ENCODE data around the gene MEGF6. TPM values are rescaled to one million over a fixed set of nuclear protein-coding genes. Genes with fewer than 3 reads are reported as not detected.

Gene MEGF6
- total and polyA plus RNA-seq, 2 donors (not counting 3 experiments of a cell fraction or from before 2014, with no cell fraction given), result 22.5 to 63.7 TPM

- H3K4me1 ChIP-seq (ENCODE audit: control insufficient read depth, extremely low read depth, insufficient read depth, low read length), result peaks cover 4% of the 10 kb centered on the region
- no peak overlapping the region for H3K9ac ChIP-seq (replicated peaks; ENCODE audit: extremely low read depth, insufficient read depth, low read length)
- no peaks in the 10 kb centered on the region for H3K27me3 ChIP-seq (ENCODE audit: control insufficient read depth in 2 of 2, insufficient read depth in 2 of 2, low read length in 2 of 2)
- no peaks in the 10 kb centered on the region for H3K9me3 ChIP-seq (replicated peaks; ENCODE audit: control insufficient read depth, insufficient read depth, low read length)
- no peak overlapping the region for H2AFZ ChIP-seq (ENCODE audit: low read depth, low read length)
- peak; percentile 35 for DNase-seq (ENCODE audit: low read depth, low spot score)
- FAIRE-seq, result no peak
- dilution Hi-C loops (cut with MboI; ENCODE audit: extremely low pct_ligation_motif_present, low sequenced_read_pairs), result no loop called here
- no peak for TF ChIP-seq EZH2 (IDR thresholded peaks at IDR 0.05; ENCODE audit: borderline replicate concordance, low read depth, low read length, severe bottlenecking)
- TF ChIP-seq CTCF (IDR thresholded peaks at IDR 0.05; ENCODE audit: extremely low read depth in 1 of 2, insufficient read depth in 1 of 2, low read depth in 1 of 2, low read length in 2 of 2), result peak; percentile 16 to 47
- no peak for TF ChIP-seq POLR2AphosphoS5 (IDR thresholded peaks at IDR 0.05; ENCODE audit: insufficient read depth, low read depth, low read length)
- TF ChIP-seq FOS (IDR thresholded peaks at IDR 0.05; ENCODE audit: borderline replicate concordance, insufficient read depth, low read length), result no peak
- no peak for TF ChIP-seq MAX (IDR thresholded peaks at IDR 0.05; ENCODE audit: insufficient read depth, insufficient read length)
- TF ChIP-seq JUN (IDR thresholded peaks at IDR 0.05; ENCODE audit: borderline replicate concordance, insufficient read depth, insufficient read length, low read depth), result no peak
- no peak for TF ChIP-seq MYC (IDR thresholded peaks at IDR 0.05; ENCODE audit: low read depth, low read length)
- TF ChIP-seq GATA2 (IDR thresholded peaks at IDR 0.05; ENCODE audit: insufficient read depth, insufficient read length, low read depth, low read length), result no peak
- no peaks in the 10 kb centered on the region for H3K9me1 ChIP-seq (replicated peaks; ENCODE audit: control insufficient read depth, extremely low read depth, insufficient read depth, low read length)
- no peak overlapping the region for H3K4me2 ChIP-seq (ENCODE audit: insufficient read depth, low read length)
- ChIA-PET POLR2A (no interaction called here), CTCF (interaction anchor here (0.8 to 3.8 kb wide), 10 partner anchors 10 to 158 kb away, joined by 3 to 82 read pairs (median 6); no protein-coding TSS in a partner anchor)
- H3K4me3 ChIP-seq (replicated peaks in 1 of 3; ENCODE audit: insufficient read depth in 1 of 3, low read depth in 1 of 3, low read length in 3 of 3), result no peak overlapping the region
- no peaks in the 10 kb centered on the region for H3K36me3 ChIP-seq (ENCODE audit: control insufficient read depth in 2 of 2, extremely low read depth in 1 of 2, insufficient read depth in 2 of 2, low read length in 2 of 2)
- no peak overlapping the region for H3K27ac ChIP-seq (ENCODE audit: insufficient read depth, low read depth, low read length)
- BruUV-seq (replicated peaks), result no TSS peak
- intact Hi-C loops (cut with micrococcal nuclease), result loop anchor here (1.0 kb wide), 1 partner anchor 18 kb away; no protein-coding TSS in a partner anchor
- H3K79me2 ChIP-seq (ENCODE audit: control insufficient read depth, insufficient read depth, low read length), result no peaks in the 10 kb centered on the region
- no peaks in the 10 kb centered on the region for H4K20me1 ChIP-seq (replicated peaks; ENCODE audit: control insufficient read depth, extremely low read depth, insufficient read depth, low read length)
Measured at GRCh38 chr1:3471356-3472087, 139.8 kb downstream of the MEGF6 start.

Measured in endothelial cell of umbilical vein (primary cell).